Measurements from ENCODE around the gene SNAI3.

SNAI3 gene

GRCh38 chr16:88631920-88632586 is 54.3 kb downstream of the SNAI3 start:
- no peak overlapping the region for H3K4me3 ChIP-seq (ENCODE audit: low read length)
- H3K27me3 ChIP-seq (ENCODE audit: control insufficient read depth, insufficient read depth, low read length), result peaks cover 14% of the 10 kb centered on the region
- H3K9ac ChIP-seq (ENCODE audit: low read length), result no peak overlapping the region
- no peak overlapping the region for H3K27ac ChIP-seq (ENCODE audit: low read depth, low read length)
- peaks cover 7% of the 10 kb centered on the region for H3K36me3 ChIP-seq (ENCODE audit: control insufficient read depth, insufficient read depth, low read length)
- H3K4me1 ChIP-seq (ENCODE audit: control insufficient read depth, insufficient read depth, low read length), result no peaks in the 10 kb centered on the region

GRCh38 chr16:88631384-88631783 is 54.9 kb downstream of the SNAI3 start:
- H3K4me3 ChIP-seq (ENCODE audit: low read length), result no peak overlapping the region
- peaks cover 12% of the 10 kb centered on the region for H3K27me3 ChIP-seq (ENCODE audit: control insufficient read depth, insufficient read depth, low read length)
- H3K27ac ChIP-seq (ENCODE audit: low read depth, low read length), result no peak overlapping the region
- H3K9ac ChIP-seq (ENCODE audit: low read length), result no peak overlapping the region
- H3K4me1 ChIP-seq (ENCODE audit: control insufficient read depth, insufficient read depth, low read length), result no peaks in the 10 kb centered on the region
- peaks cover 12% of the 10 kb centered on the region for H3K36me3 ChIP-seq (ENCODE audit: control insufficient read depth, insufficient read depth, low read length)

DNA sequence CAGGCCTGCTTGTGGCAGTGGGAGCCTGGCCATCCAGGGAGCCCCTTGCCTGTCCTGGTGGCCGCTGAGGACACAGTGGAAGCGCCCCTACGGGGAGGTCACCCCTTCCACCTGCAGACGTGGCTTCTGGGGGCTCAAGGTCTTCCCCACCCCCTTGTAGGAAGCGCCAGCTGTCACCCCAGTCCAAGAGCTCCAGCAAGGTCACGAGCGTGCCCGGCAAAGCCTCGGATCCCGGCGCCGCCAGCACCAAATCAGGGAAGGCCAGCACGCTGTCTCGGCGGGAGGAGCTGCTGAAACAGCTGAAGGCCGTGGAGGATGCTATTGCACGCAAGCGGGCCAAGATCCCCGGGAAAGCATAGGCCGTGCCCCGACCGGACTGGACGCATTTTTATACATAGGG is 55.4 kb downstream of the SNAI3 start:
- no peak overlapping the region for H3K4me3 ChIP-seq (ENCODE audit: low read length)
- H3K27me3 ChIP-seq (ENCODE audit: control insufficient read depth, insufficient read depth, low read length), result peaks cover 12% of the 10 kb centered on the region
- H3K9ac ChIP-seq (ENCODE audit: low read length), result no peak overlapping the region
- H3K36me3 ChIP-seq (ENCODE audit: control insufficient read depth, insufficient read depth, low read length), result peaks cover 12% of the 10 kb centered on the region
- H3K4me1 ChIP-seq (ENCODE audit: control insufficient read depth, insufficient read depth, low read length), result no peaks in the 10 kb centered on the region
- H3K27ac ChIP-seq (ENCODE audit: low read depth, low read length), result no peak overlapping the region

GRCh38 chr16:88630433-88630832 is 55.9 kb downstream of the SNAI3 start:
- Histone ChIP-seq H3K4me3 (ENCODE audit: low read length) (no peak overlapping the region), H3K27ac (ENCODE audit: low read depth, low read length) (no peak overlapping the region), H3K27me3 (ENCODE audit: control insufficient read depth, insufficient read depth, low read length) (peaks cover 12% of the 10 kb centered on the region), H3K4me1 (ENCODE audit: control insufficient read depth, insufficient read depth, low read length) (no peaks in the 10 kb centered on the region), H3K9ac (ENCODE audit: low read length) (no peak overlapping the region), H3K36me3 (ENCODE audit: control insufficient read depth, insufficient read depth, low read length) (peaks cover 12% of the 10 kb centered on the region)

DNA sequence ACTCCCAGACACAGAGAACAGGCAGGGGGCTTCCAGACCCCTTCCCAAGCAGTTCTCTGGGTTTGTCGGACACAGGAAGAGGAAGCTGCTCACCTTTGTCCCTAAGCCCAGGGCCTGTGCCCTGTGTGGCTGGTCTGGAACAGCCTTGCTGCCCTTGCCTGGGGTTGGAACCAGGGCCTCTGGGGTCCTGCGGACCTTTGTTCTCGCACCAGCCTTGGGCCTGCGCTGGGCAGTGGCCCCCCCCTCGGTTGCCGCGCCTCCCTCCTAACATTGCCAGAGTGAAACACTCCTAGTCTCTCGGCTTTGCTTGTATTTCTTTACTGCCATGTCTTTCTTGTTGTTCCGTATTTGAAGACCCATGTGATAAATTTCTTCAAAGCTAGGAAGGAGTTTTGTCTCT is 56.5 kb downstream of the SNAI3 start:
- no peaks in the 10 kb centered on the region for H3K4me1 ChIP-seq (ENCODE audit: control insufficient read depth, insufficient read depth, low read length)
- H3K9ac ChIP-seq (ENCODE audit: low read length), result no peak overlapping the region
- H3K27ac ChIP-seq (ENCODE audit: low read depth, low read length), result no peak overlapping the region
- peaks cover 7% of the 10 kb centered on the region for H3K27me3 ChIP-seq (ENCODE audit: control insufficient read depth, insufficient read depth, low read length)
- H3K36me3 ChIP-seq (ENCODE audit: control insufficient read depth, insufficient read depth, low read length), result peaks cover 17% of the 10 kb centered on the region
- no peak overlapping the region for H3K4me3 ChIP-seq (ENCODE audit: low read length)

- H3K9ac ChIP-seq (ENCODE audit: low read length), result no peak overlapping the region
- peaks cover 2% of the 10 kb centered on the region for H3K27me3 ChIP-seq (ENCODE audit: control insufficient read depth, insufficient read depth, low read length)
- H3K27ac ChIP-seq (ENCODE audit: low read depth, low read length), result no peak overlapping the region
- no peaks in the 10 kb centered on the region for H3K4me1 ChIP-seq (ENCODE audit: control insufficient read depth, insufficient read depth, low read length)
- H3K36me3 ChIP-seq (ENCODE audit: control insufficient read depth, insufficient read depth, low read length), result peaks cover 19% of the 10 kb centered on the region
- no peak overlapping the region for H3K4me3 ChIP-seq (ENCODE audit: low read length)
Observed at GRCh38 chr16:88628512-88628974, 57.8 kb downstream of the SNAI3 start.
